WTC11 (cell line): Measurements from ENCODE around the gene THSD4.

ENCODE experiments used
- ATF6 ChIP-seq: sonication (generic); formaldehyde crosslinking; IDR thresholded peaks from 2 replicates; pipeline ENCODE4 v1.8.1; 2023; ENCODE audit warnings: mild to moderate bottlenecking, missing genetic modification reagents
- CTCF ChIP-seq: fragments of 200-600 bp; IDR thresholded peaks from 2 replicates; pipeline ENCODE4 v1.8.0; 2022; ENCODE audit warnings: antibody characterized with exemption
- TEAD1 ChIP-seq: sonication (generic); formaldehyde crosslinking; IDR thresholded peaks from 2 replicates; pipeline ENCODE4 v1.8.0; 2022; ENCODE audit warnings: mild to moderate bottlenecking, missing genetic modification reagents
- ZNF121 ChIP-seq: sonication (generic); formaldehyde crosslinking; IDR thresholded peaks from 2 replicates; pipeline ENCODE4 v1.8.0; 2023; ENCODE audit warnings: missing genetic modification reagents
- ZNF263 ChIP-seq: sonication (generic); formaldehyde crosslinking; IDR thresholded peaks from 2 replicates; pipeline ENCODE4 v1.8.1; 2022; ENCODE audit warnings: low read depth, mild to moderate bottlenecking, moderate library complexity, missing genetic modification reagents
- ZNF532 ChIP-seq: fragments of 250-450 bp; sonication (Bioruptor Pico); IDR thresholded peaks from 2 replicates; pipeline ENCODE4 v1.9.0; 2021; ENCODE audit warnings: mild to moderate bottlenecking, borderline replicate concordance

- no peak for TF ChIP-seq CTCF
- no peak for TF ChIP-seq TEAD1
- no peak for TF ChIP-seq ZNF532 (CRISPR knock-in tag)
- TF ChIP-seq ZNF263 (CRISPR knock-in tag) = no peak
- no peak for TF ChIP-seq ATF6 (CRISPR knock-in tag)
- TF ChIP-seq ZNF121 (CRISPR knock-in tag) = no peak
Measured at GRCh38 chr15:71271327-71271726, 156.1 kb downstream of the THSD4 start.
